Omental fat pad (tissue), 4 donors: ENCODE measurements around the gene TPP1. TPM values are rescaled to one million over a fixed set of nuclear protein-coding genes. Genes with fewer than 3 reads are reported as not detected.

Experiments
- ATAC-seq: fragments of 150-250 bp; one replicate; pipeline ENCODE4 v1.9.1; 2016; ENCODE audit warnings: mild to moderate bottlenecking, moderate library complexity; ENCODE audit not compliant: low FRiP score
- DNase-seq: peaks from one replicate; pipeline ENCODE4 v3.0.0-alpha.2; 2019; ENCODE audit warnings: low spot score
- CTCF ChIP-seq, 3 donors: fragments of 450-650 bp; IDR thresholded peaks; one replicate each; pipeline ENCODE4 v1.5.1; 2016 to 2017; ENCODE audit warnings: antibody characterized with exemption in 3 of 3, mild to moderate bottlenecking in 3 of 3, moderate library complexity in 2 of 3
- total RNA-seq, 4 donors: library from RNA; depleted of rRNA; stranded (reverse); fragments of >200 nt; gene quantifications; one replicate each; pipeline ENCODE4 v1.1.0, GENCODE V29; 2016

The TPP1 gene
- total RNA-seq, 4 donors from 2014 or later = 73.8 to 95.0 (median 83.9) TPM

GRCh38 chr11:6628526-6628925 lies 9.3 kb upstream of the TPP1 start:
- DNase-seq = no peak
- no peak for ATAC-seq
- no peak for TF ChIP-seq CTCF (IDR thresholded peaks at IDR 0.05)

GRCh38 chr11:6627762-6628241 lies 8.6 kb upstream of the TPP1 start:
- no peak for ATAC-seq
- TF ChIP-seq CTCF (IDR thresholded peaks at IDR 0.05) = no peak
- no peak for DNase-seq

GRCh38 chr11:6626971-6627761 lies 7.9 kb upstream of the TPP1 start:
- TF ChIP-seq CTCF (IDR thresholded peaks at IDR 0.05) = no peak
- DNase-seq (no peak), ATAC-seq (no peak)

GRCh38 chr11:6625832-6626420 lies 6.7 kb upstream of the TPP1 start:
- no peak for TF ChIP-seq CTCF (IDR thresholded peaks at IDR 0.05)
- DNase-seq = no peak
- no peak for ATAC-seq

- no peak for ATAC-seq
- no peak for TF ChIP-seq CTCF (IDR thresholded peaks at IDR 0.05)
- no peak for DNase-seq
Observed at GRCh38 chr11:6625156-6625831, 6.1 kb upstream of the TPP1 start.

- DNase-seq (no peak), ATAC-seq (no peak)
- no peak for TF ChIP-seq CTCF (IDR thresholded peaks at IDR 0.05)
Observed at GRCh38 chr11:6623391-6624363, 4.5 kb upstream of the TPP1 start.
